Lung (tissue), 12 donors: ENCODE data around the gene ZBTB44. TPM values are rescaled to one million over a fixed set of nuclear protein-coding genes. Genes with fewer than 3 reads are reported as not detected.

ENCODE experiments used
- ATAC-seq: fragments of 200-7000 bp; cut with Tn5 transposase; one replicate; pipeline ENCODE4 v1.9.1; 2020; ENCODE audit warnings: moderate number of reproducible peaks; ENCODE audit not compliant: insufficient read depth, low FRiP score
- DNase-seq, 3 donors: peaks; one replicate each; pipeline ENCODE4 v3.0.0-alpha.2; 2013 to 2017
- H3K27ac ChIP-seq, 2 donors: one replicate each; pipeline ENCODE4 v1.5.1; 2013; ENCODE audit warnings: mild to moderate bottlenecking in 2 of 2, moderate library complexity in 2 of 2, control low read depth in 1 of 2, inconsistent platforms in 1 of 2, low read depth in 1 of 2, low read length in 1 of 2
- H3K27me3 ChIP-seq, 3 donors: one replicate each; pipeline ENCODE4 v1.5.1; 2013; ENCODE audit warnings: low read length in 2 of 3; ENCODE audit not compliant: control insufficient read depth in 3 of 3, insufficient read depth in 3 of 3
- H3K36me3 ChIP-seq, 4 donors: one replicate each; pipeline ENCODE4 v1.5.1; 2013; ENCODE audit warnings: low read length in 4 of 4, mild to moderate bottlenecking in 1 of 4, moderate library complexity in 1 of 4; ENCODE audit not compliant: control insufficient read depth in 4 of 4, insufficient read depth in 4 of 4
- H3K4me1 ChIP-seq, 5 donors: one replicate each; pipeline ENCODE4 v1.5.1; 2013; ENCODE audit warnings: low read length in 5 of 5, mild to moderate bottlenecking in 2 of 5, moderate library complexity in 1 of 5; ENCODE audit not compliant: control insufficient read depth in 5 of 5, insufficient read depth in 5 of 5
- H3K4me3 ChIP-seq: one replicate; pipeline ENCODE4 v1.5.1; 2013; ENCODE audit warnings: mild to moderate bottlenecking, control low read depth, moderate library complexity
- H3K9ac ChIP-seq, 2 donors: one replicate each; pipeline ENCODE4 v1.5.1; 2013; ENCODE audit warnings: low read length in 2 of 2, control low read depth in 1 of 2; ENCODE audit not compliant: insufficient read depth in 1 of 2
- H3K9me3 ChIP-seq, 4 donors: one replicate each; pipeline ENCODE4 v1.5.1; 2013; ENCODE audit warnings: low read length in 3 of 4, mild to moderate bottlenecking in 1 of 4, moderate library complexity in 1 of 4; ENCODE audit not compliant: control insufficient read depth in 4 of 4, insufficient read depth in 3 of 4
- CTCF ChIP-seq: IDR thresholded peaks from 2 replicates; pipeline ENCODE4 v1.5.1; 2012; ENCODE audit warnings: mild to moderate bottlenecking; ENCODE audit errors: control extremely low read depth, extremely low read depth
- WGBS, 2 donors: extraction: QIAGEN DNeasy Blood & Tissue Kit; methylation state at CpG; one replicate each; pipeline ENCODE4 v1.1.7; 2013; 5-methylcytosine and 5-hydroxymethylcytosine counted together
- polyA plus RNA-seq, 2 donors: library from polyadenylated mRNA; stranded (reverse); fragments of 200-250 nt; gene quantifications; one replicate each; pipeline ENCODE4 v1.2.1, GENCODE V29; 2013
- total RNA-seq, 2 donors: library from RNA; depleted of rRNA in 1 of 2; stranded (reverse); fragments of >200 nt in 1 of 2; gene quantifications; one replicate each; pipeline ENCODE4 v1.2.1, GENCODE V29; 2014 to 2021
- donor health status: control.
- donor health status: control.
- donor health status: Bipolar disorder and iron deficiency.
- donor health status: healthy.
- donor health status: DM: yes; HTN: yes; CAD: no.

The ZBTB44 gene
- total and polyA plus RNA-seq, 4 donors: 8.6 to 72.7 (median 20.8) TPM

GRCh38 chr11:130214861-130215530 lies 99.7 kb downstream of the ZBTB44 start:
- Histone ChIP-seq H3K4me3 (no peak overlapping the region), H3K4me1 (no peaks in the 10 kb centered on the region), H3K27ac (no peak overlapping the region), H3K9ac (no peak overlapping the region), H3K27me3 (no peaks in the 10 kb centered on the region), H3K9me3 (no peaks in the 10 kb centered on the region), H3K36me3 (no peaks in the 10 kb centered on the region)
- TF ChIP-seq CTCF: no peak
- whole genome bisulfite sequencing, 2 donors: 85 to 88% methylated on average over 6 of the region's 6 CpGs
- DNase-seq (no peak), ATAC-seq (no peak)

GRCh38 chr11:130213979-130214281 lies 100.8 kb downstream of the ZBTB44 start:
- Histone ChIP-seq H3K4me1 (no peaks in the 10 kb centered on the region), H3K36me3 (peaks cover 0 to 2% (median 0%) of the 10 kb centered on the region in 4 donors), H3K9ac (no peak overlapping the region), H3K4me3 (no peak overlapping the region), H3K27me3 (no peaks in the 10 kb centered on the region), H3K27ac (no peak overlapping the region), H3K9me3 (no peaks in the 10 kb centered on the region)
- no peak for ATAC-seq
- DNase-seq: no peak
- WGBS, 2 donors: 96 to 97% methylated on average over 9 of the region's 9 CpGs
- no peak for TF ChIP-seq CTCF

GRCh38 chr11:130213143-130213978 lies 101.4 kb downstream of the ZBTB44 start:
- H3K27ac ChIP-seq: no peak overlapping the region
- no peak overlapping the region for H3K9ac ChIP-seq
- no peak overlapping the region for H3K4me3 ChIP-seq
- no peaks in the 10 kb centered on the region for H3K27me3 ChIP-seq
- H3K36me3 ChIP-seq: peaks cover 0 to 2% (median 0%) of the 10 kb centered on the region in 4 donors
- no peaks in the 10 kb centered on the region for H3K4me1 ChIP-seq
- peak; percentile 57 to 68 (median 59) for DNase-seq
- 39 to 42% methylated on average over 28 of the region's 28 CpGs for WGBS, 2 donors
- no peaks in the 10 kb centered on the region for H3K9me3 ChIP-seq
- peak; percentile 84 for TF ChIP-seq CTCF
- ATAC-seq: peak; percentile 86
